Body of pancreas (tissue), 4 donors: ENCODE measurements around the gene RASD1.

Experiments
- CTCF ChIP-seq, 7 experiments: fragments of 450-650 bp in 4 of 7; fragments of 200-600 bp in 3 of 7; sonication (generic) in 3 of 7; IDR thresholded peaks; one replicate each; pipeline ENCODE4 v1.5.1; 2016 to 2019; ENCODE audit warnings: antibody characterized with exemption in 7 of 7
- POLR2A ChIP-seq, 3 donors: fragments of 450-650 bp; IDR thresholded peaks; one replicate each; pipeline ENCODE4 v1.6.1; 2016; ENCODE audit warnings: antibody characterized with exemption in 3 of 3, mild to moderate bottlenecking in 2 of 3

DNA sequence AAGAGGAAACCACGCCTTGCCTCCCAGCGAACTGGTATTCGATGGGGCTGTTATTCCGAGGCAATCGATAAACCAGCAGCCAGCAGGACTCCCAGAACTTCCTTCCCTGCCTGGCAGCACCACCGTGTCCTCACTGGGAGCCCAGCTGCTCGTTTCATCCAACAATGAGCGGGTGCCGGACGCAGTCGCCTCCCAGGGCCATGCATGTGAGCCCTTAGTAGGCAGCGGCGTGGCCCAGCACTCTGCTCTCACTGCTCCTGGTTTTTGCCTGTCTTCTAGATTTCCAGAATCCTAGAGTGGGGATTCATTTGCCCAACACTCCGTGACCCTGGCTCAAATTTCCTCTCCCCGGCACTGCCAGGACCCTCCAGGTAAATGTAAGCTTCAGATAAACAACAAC is 29.1 kb upstream of the RASD1 start:
- TF ChIP-seq POLR2A (IDR thresholded peaks at IDR 0.05) = no peak
- TF ChIP-seq CTCF (IDR thresholded peaks at IDR 0.05) = no peak
